Neutrophil (primary cell): ENCODE results near the gene SH3RF3.

Experiments
- H3K27ac ChIP-seq: fragments of 200-600 bp; sonication (generic); 2 replicates; pipeline ENCODE4 v1.5.1; 2016; ENCODE audit warnings: mild to moderate bottlenecking, moderate library complexity
- H3K27me3 ChIP-seq: fragments of 200-600 bp; sonication (generic); 2 replicates; pipeline ENCODE4 v1.6.0; 2016; ENCODE audit warnings: mild to moderate bottlenecking
- H3K36me3 ChIP-seq: fragments of 200-600 bp; sonication (generic); 2 replicates; pipeline ENCODE4 v1.5.1; 2017
- H3K4me1 ChIP-seq, 2 experiments: fragments of 200-600 bp in 1 of 2; sonication (generic) in 1 of 2; 1 replicate in 1 of 2; 2 replicates in 1 of 2; pipeline versions ENCODE4 v1.5.1 to v1.6.1; 2013 to 2016; ENCODE audit warnings: low read depth in 1 of 2, low read length in 1 of 2, mild to moderate bottlenecking in 1 of 2, moderate library complexity in 1 of 2; ENCODE audit not compliant: control insufficient read depth in 1 of 2, insufficient read depth in 1 of 2
- H3K4me3 ChIP-seq, 2 experiments: fragments of 200-600 bp in 1 of 2; sonication (generic) in 1 of 2; 1 replicate in 1 of 2; 2 replicates in 1 of 2; pipeline ENCODE4 v1.5.1; 2013 to 2016; ENCODE audit warnings: low read depth in 1 of 2, low read length in 1 of 2, mild to moderate bottlenecking in 1 of 2, moderate library complexity in 1 of 2
- H3K9me3 ChIP-seq: fragments of 200-600 bp; sonication (generic); 2 replicates; pipeline ENCODE4 v1.5.1; 2016
- CTCF ChIP-seq: fragments of 200-600 bp; sonication (generic); IDR thresholded peaks from 2 replicates; pipeline ENCODE4 v1.5.1; 2016; ENCODE audit warnings: antibody characterized with exemption

SH3RF3 gene

GRCh38 chr2:109510136-109511028 lies 381.4 kb downstream of the SH3RF3 start:
- TF ChIP-seq CTCF: peak; percentile 76
- H3K4me3 ChIP-seq: no peak overlapping the region
- no peaks in the 10 kb centered on the region for H3K36me3 ChIP-seq
- H3K27ac ChIP-seq: no peak overlapping the region
- no peaks in the 10 kb centered on the region for H3K9me3 ChIP-seq
- no peaks in the 10 kb centered on the region for H3K27me3 ChIP-seq
- H3K4me1 ChIP-seq: no peaks in the 10 kb centered on the region

- H3K27me3 ChIP-seq: no peaks in the 10 kb centered on the region
- TF ChIP-seq CTCF: no peak
Measured at GRCh38 chr2:109511168-109511567, 382.2 kb downstream of the SH3RF3 start.

GRCh38 chr2:109512076-109512475 lies 383.1 kb downstream of the SH3RF3 start:
- Histone ChIP-seq H3K36me3 (no peaks in the 10 kb centered on the region), H3K9me3 (no peaks in the 10 kb centered on the region), H3K27me3 (no peaks in the 10 kb centered on the region), H3K4me1 (no peaks in the 10 kb centered on the region), H3K4me3 (no peak overlapping the region), H3K27ac (no peak overlapping the region)
- TF ChIP-seq CTCF: no peak

More at GRCh38 chr2:109511168-109511567, 382.2 kb downstream of the SH3RF3 start:
- H3K4me1 ChIP-seq: no peaks in the 10 kb centered on the region
- no peak overlapping the region for H3K4me3 ChIP-seq
- no peaks in the 10 kb centered on the region for H3K36me3 ChIP-seq
- H3K9me3 ChIP-seq: no peaks in the 10 kb centered on the region
- no peak overlapping the region for H3K27ac ChIP-seq

GRCh38 chr2:109513230-109513629 lies 384.2 kb downstream of the SH3RF3 start:
- H3K9me3 ChIP-seq: no peaks in the 10 kb centered on the region
- no peaks in the 10 kb centered on the region for H3K4me1 ChIP-seq
- no peaks in the 10 kb centered on the region for H3K27me3 ChIP-seq
- no peak for TF ChIP-seq CTCF
- no peak overlapping the region for H3K27ac ChIP-seq
- no peak overlapping the region for H3K4me3 ChIP-seq
- no peaks in the 10 kb centered on the region for H3K36me3 ChIP-seq

- Histone ChIP-seq H3K9me3 (no peaks in the 10 kb centered on the region), H3K4me1 (no peaks in the 10 kb centered on the region), H3K4me3 (no peak overlapping the region), H3K36me3 (no peaks in the 10 kb centered on the region), H3K27ac (no peak overlapping the region), H3K27me3 (no peaks in the 10 kb centered on the region)
- TF ChIP-seq CTCF: no peak
Measured at GRCh38 chr2:109513749-109514588, 385.0 kb downstream of the SH3RF3 start.
